ENCODE measurements around the gene SORCS1.

GRCh38 chr10:107004362-107004761 lies 160.1 kb downstream of the SORCS1 start:
- TF ChIP-seq CTCF (IDR thresholded peaks at IDR 0.05) = no peak
- TF ChIP-seq POLR2A (IDR thresholded peaks at IDR 0.05) = no peak
